Measurements from ENCODE around the gene PAQR9. TPM values are rescaled to one million over a fixed set of nuclear protein-coding genes. Genes with fewer than 3 reads are reported as not detected.

Gene PAQR9
- total RNA-seq, 1 donor from 2014 or later, result 2.5 TPM

- Mint-ChIP-seq H3K9me3 (ENCODE audit: low read depth) (no peaks in the 10 kb centered on the region), H3K27me3 (no peaks in the 10 kb centered on the region)
These were observed 24.2 kb upstream of the PAQR9 start for GRCh38 chr3:142987707-142988106.

GRCh38 chr3:142987080-142987700, 23.7 kb upstream of the PAQR9 start:
- H3K4me1 Mint-ChIP-seq (ENCODE audit: low read depth), result no peaks in the 10 kb centered on the region
- H3K36me3 Mint-ChIP-seq (ENCODE audit: insufficient read depth), result no peaks in the 10 kb centered on the region
- no peak overlapping the region for H3K27ac Mint-ChIP-seq
- TF ChIP-seq CTCF (IDR thresholded peaks at IDR 0.05; ENCODE audit: unreplicated experiment), result peak; percentile 83
- no peaks in the 10 kb centered on the region for H3K27me3 Mint-ChIP-seq
- no peak overlapping the region for H3K4me3 Mint-ChIP-seq (ENCODE audit: low read depth)
- DNase-seq (ENCODE audit: low spot score, unreplicated experiment), result no peak
- H3K9me3 Mint-ChIP-seq (ENCODE audit: low read depth), result no peaks in the 10 kb centered on the region

More at GRCh38 chr3:142987707-142988106, 24.2 kb upstream of the PAQR9 start:
- Mint-ChIP-seq H3K4me3 (ENCODE audit: low read depth) (no peak overlapping the region), H3K27ac (no peak overlapping the region), H3K4me1 (ENCODE audit: low read depth) (no peaks in the 10 kb centered on the region), H3K36me3 (ENCODE audit: insufficient read depth) (no peaks in the 10 kb centered on the region)
- no peak for TF ChIP-seq CTCF (IDR thresholded peaks at IDR 0.05; ENCODE audit: unreplicated experiment)
- DNase-seq (ENCODE audit: low spot score, unreplicated experiment), result no peak

- Mint-ChIP-seq H3K9me3 (ENCODE audit: low read depth) (no peaks in the 10 kb centered on the region), H3K4me1 (ENCODE audit: low read depth) (no peaks in the 10 kb centered on the region), H3K27ac (no peak overlapping the region), H3K4me3 (ENCODE audit: low read depth) (no peak overlapping the region), H3K27me3 (peaks cover 3% of the 10 kb centered on the region), H3K36me3 (ENCODE audit: insufficient read depth) (no peaks in the 10 kb centered on the region)
- no peak for TF ChIP-seq CTCF (IDR thresholded peaks at IDR 0.05; ENCODE audit: unreplicated experiment)
- no peak for DNase-seq (ENCODE audit: low spot score, unreplicated experiment)
These were observed 20.8 kb upstream of the PAQR9 start for GRCh38 chr3:142984255-142984654.

- Mint-ChIP-seq H3K4me1 (ENCODE audit: low read depth) (no peaks in the 10 kb centered on the region), H3K4me3 (ENCODE audit: low read depth) (no peak overlapping the region), H3K9me3 (ENCODE audit: low read depth) (no peaks in the 10 kb centered on the region), H3K27me3 (peaks cover 3% of the 10 kb centered on the region), H3K27ac (no peak overlapping the region), H3K36me3 (ENCODE audit: insufficient read depth) (no peaks in the 10 kb centered on the region)
- DNase-seq (ENCODE audit: low spot score, unreplicated experiment), result no peak
- TF ChIP-seq CTCF (IDR thresholded peaks at IDR 0.05; ENCODE audit: unreplicated experiment), result no peak
These were observed 19.8 kb upstream of the PAQR9 start for GRCh38 chr3:142983318-142983717.

GRCh38 chr3:142982038-142982773, 18.7 kb upstream of the PAQR9 start:
- no peak overlapping the region for H3K27ac Mint-ChIP-seq
- no peaks in the 10 kb centered on the region for H3K9me3 Mint-ChIP-seq (ENCODE audit: low read depth)
- DNase-seq (ENCODE audit: low spot score, unreplicated experiment), result no peak
- no peak overlapping the region for H3K4me3 Mint-ChIP-seq (ENCODE audit: low read depth)
- no peak for TF ChIP-seq CTCF (IDR thresholded peaks at IDR 0.05; ENCODE audit: unreplicated experiment)
- no peaks in the 10 kb centered on the region for H3K36me3 Mint-ChIP-seq (ENCODE audit: insufficient read depth)
- no peaks in the 10 kb centered on the region for H3K4me1 Mint-ChIP-seq (ENCODE audit: low read depth)
- peaks cover 3% of the 10 kb centered on the region for H3K27me3 Mint-ChIP-seq

Data from progenitor cell of endocrine pancreas (in vitro differentiated cells).